22Rv1 (cell line): Measurements from ENCODE around the gene PHYKPL.

ENCODE experiments used
- H3K27ac ChIP-seq: fragments of 450-650 bp; 2 replicates; pipeline ENCODE4 v1.5.1; 2017
- ZFX ChIP-seq: fragments of 450-650 bp; IDR thresholded peaks from 2 replicates; pipeline ENCODE4 v1.6.1; 2017; ENCODE audit warnings: antibody characterized with exemption, borderline replicate concordance
- TF ChIP-seq, protein P1 (sequence below): fragments of 450-650 bp; IDR thresholded peaks from 2 replicates; pipeline ENCODE4 v1.5.1; 2017; ENCODE audit warnings: mild to moderate bottlenecking

PHYKPL gene

DNA sequence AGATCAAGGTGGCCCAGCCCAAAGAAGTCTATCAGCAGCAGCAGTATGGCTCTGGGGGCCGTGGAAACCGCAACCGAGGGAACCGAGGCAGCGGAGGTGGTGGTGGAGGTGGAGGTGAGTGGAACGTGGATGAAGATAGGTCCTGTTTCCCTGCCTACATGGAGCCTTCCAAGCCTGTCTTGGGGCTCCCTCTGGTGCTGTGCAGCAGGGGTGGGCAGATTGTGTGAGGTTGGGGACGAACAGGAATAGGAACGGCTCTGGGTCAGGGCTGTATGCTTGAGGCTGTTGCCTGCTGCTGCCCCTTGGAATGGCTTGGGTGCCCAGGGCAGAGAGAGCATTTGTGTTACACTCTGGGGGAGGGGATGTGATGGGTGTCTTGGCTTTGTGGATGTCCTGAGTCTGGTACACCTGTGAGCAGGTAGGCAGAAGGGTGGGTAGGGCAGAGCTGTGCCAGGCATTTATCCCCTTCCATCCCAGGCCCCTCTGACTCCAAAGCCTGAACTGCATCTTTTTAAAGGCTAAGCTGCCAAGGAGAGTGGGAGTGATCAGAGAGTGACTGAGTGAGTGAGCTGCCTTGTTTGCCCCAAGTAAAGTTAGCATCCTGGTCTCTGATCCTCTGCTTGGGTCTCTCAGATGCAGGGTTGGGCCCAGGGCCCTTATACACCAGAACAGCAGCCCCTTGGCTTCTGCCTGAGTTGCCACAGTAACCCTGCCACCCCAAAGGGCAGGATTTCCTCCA lies 23.1 kb downstream of the PHYKPL start:
- H3K27ac ChIP-seq = peak overlapping the region; percentile 97
- TF ChIP-seq, protein P1, sequence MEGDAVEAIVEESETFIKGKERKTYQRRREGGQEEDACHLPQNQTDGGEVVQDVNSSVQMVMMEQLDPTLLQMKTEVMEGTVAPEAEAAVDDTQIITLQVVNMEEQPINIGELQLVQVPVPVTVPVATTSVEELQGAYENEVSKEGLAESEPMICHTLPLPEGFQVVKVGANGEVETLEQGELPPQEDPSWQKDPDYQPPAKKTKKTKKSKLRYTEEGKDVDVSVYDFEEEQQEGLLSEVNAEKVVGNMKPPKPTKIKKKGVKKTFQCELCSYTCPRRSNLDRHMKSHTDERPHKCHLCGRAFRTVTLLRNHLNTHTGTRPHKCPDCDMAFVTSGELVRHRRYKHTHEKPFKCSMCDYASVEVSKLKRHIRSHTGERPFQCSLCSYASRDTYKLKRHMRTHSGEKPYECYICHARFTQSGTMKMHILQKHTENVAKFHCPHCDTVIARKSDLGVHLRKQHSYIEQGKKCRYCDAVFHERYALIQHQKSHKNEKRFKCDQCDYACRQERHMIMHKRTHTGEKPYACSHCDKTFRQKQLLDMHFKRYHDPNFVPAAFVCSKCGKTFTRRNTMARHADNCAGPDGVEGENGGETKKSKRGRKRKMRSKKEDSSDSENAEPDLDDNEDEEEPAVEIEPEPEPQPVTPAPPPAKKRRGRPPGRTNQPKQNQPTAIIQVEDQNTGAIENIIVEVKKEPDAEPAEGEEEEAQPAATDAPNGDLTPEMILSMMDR = no peak
- no peak for TF ChIP-seq ZFX

DNA sequence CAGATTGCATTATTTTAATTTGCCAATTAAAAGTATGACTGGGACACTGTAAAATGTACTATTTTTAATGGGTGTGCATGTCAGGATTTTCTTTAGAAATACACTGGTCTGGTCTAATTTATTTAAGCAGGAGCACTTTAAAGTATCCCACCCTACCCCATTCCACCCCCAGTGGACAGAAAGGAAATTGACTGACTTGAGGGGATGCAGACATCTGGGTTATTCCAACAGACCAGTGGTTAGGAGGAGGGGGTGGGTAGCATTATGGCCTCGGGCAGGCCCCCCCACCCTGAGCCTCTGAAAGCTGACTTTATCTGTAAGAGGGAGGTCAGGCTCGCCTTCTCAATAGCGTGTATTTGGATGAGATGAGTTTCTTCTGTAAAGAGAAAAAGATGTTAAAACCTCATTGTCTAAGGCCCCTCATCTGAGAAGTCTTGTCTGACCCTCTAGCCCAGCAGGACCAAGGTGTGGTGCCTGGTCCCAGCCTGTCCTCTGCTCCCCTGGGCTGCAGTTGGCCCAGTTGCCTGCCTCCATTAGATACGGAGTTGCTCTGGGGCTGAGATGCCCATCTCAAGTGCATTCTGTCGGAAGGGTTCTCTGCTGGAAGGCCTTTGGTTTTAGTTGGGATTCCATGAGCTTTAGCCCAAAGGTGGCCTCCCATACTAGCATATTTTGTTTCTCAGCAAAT lies 23.9 kb downstream of the PHYKPL start:
- peak overlapping the region; percentile 97 for H3K27ac ChIP-seq
- no peak for TF ChIP-seq ZFX
- TF ChIP-seq, protein P1 = no peak

DNA sequence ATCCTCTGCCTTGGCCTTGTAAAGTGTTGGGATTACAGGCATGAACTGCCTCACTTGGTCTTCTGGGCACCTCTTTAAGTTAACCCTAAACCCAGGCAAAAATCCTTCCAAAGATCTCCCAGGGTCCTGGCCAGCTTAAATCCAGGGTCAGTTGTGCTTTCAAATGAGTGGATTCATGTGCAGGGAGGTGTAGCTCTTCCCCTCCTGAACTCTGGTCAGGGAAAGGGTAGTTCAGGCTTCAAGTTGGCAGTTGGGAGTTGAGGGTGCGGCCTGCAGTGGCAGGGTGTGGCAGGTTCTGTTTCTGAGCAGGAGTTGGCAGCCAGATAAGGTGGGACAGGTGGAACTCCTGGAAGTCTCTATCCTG lies 24.7 kb downstream of the PHYKPL start:
- TF ChIP-seq ZFX = no peak
- TF ChIP-seq, protein P1 = no peak
- H3K27ac ChIP-seq = peak overlapping the region; percentile 97

GRCh38 chr5:178207183-178207916 lies 25.3 kb downstream of the PHYKPL start:
- H3K27ac ChIP-seq = peak overlapping the region; percentile 97
- TF ChIP-seq ZFX = no peak
- TF ChIP-seq, protein P1 = no peak

DNA sequence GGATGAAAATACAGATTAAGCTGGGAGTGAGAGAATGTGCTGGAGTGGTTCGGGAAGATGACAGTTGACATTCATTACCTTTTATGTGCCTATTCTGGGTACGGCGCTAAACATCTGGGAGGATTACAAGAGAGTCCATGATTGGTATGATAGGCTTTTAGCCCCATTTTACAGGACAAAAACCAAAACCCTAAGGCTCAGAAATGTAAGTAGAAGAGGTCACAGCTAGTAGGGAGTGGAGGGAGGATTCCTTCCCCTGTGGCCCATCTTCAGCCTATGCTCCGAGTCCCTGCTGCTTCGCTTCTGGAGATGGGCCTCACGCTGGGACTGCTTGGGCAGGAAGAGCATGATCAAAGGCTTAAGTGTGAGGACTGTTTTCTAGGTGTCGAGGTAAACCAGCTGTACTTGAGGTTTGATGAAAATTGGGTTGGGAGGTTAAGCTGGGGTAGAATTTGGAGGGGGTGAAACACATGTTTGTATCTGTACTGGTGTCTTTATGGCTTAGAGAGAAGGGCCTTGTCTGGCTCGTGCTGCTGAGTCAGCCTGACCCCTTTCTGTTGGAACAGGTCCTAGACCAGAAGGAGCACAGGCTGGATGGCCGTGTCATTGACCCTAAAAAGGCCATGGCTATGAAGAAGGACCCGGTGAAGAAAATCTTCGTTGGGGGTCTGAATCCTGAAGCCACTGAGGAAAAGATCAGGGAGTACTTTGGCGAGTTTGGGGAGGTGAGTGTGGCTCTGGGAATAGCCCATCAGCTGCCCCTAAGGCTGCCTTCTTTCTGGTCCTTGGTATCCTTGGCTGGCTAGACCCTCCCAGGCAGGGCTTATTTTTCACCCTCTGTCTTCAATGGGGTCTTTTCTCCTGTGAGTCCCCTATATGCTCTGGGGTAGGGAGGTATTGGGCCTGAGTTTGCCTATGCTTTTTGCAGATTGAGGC lies 26.2 kb downstream of the PHYKPL start:
- no peak for TF ChIP-seq ZFX
- TF ChIP-seq, protein P1 = no peak
- peak overlapping the region; percentile 97 for H3K27ac ChIP-seq

- H3K27ac ChIP-seq = peak overlapping the region; percentile 97
- TF ChIP-seq ZFX = no peak
- TF ChIP-seq, protein P1 = no peak
Measured at GRCh38 chr5:178205749-178206047, 26.9 kb downstream of the PHYKPL start.
